Activated CD4-positive, alpha-beta T cell treated with anti-CD3 and anti-CD28 coated beads for 48 hours (primary cell): ENCODE data around the gene ANXA3.
"Not testable (repeated sequence)": the region's sequence is repeated elsewhere in the genome, so short reads cannot be mapped to it uniquely, and the experiment has no call there.

Source experiments
- DNase-seq: peaks from one replicate; pipeline ENCODE4 v3.0.0-alpha.2; 2020

Gene ANXA3, protein sequence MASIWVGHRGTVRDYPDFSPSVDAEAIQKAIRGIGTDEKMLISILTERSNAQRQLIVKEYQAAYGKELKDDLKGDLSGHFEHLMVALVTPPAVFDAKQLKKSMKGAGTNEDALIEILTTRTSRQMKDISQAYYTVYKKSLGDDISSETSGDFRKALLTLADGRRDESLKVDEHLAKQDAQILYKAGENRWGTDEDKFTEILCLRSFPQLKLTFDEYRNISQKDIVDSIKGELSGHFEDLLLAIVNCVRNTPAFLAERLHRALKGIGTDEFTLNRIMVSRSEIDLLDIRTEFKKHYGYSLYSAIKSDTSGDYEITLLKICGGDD

GRCh38 chr4:78551420-78552351 is at the start of gene ANXA3:
ANXA3 (plus strand) TSS chr4:78551770; CDS start chr4:78554474, 2,704 bp downstream.
- peak; percentile 18 for DNase-seq

- DNase-seq = not testable (repeated sequence)
These were observed 45.3 kb upstream of the ANXA3 start for GRCh38 chr4:78506260-78506659.

DNA sequence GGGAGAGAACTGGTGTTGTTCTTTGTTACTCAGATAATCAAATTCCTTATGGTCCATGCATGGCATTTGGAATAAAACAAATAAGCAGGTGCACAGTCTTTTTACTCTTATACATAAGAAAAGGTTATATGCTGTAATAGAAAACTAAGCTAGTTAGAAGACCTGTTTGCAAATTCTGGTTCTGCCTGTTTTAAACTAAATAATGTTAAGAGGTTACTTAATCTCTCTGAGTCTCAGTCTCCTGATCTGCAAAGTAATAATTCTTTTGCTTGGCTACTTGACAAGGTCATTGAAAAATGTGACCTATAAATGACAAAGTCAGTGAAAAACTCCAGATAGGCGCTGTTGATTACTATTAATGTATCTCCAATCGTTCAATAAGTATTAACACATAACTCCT is 42.5 kb upstream of the ANXA3 start:
- DNase-seq = no peak

DNA sequence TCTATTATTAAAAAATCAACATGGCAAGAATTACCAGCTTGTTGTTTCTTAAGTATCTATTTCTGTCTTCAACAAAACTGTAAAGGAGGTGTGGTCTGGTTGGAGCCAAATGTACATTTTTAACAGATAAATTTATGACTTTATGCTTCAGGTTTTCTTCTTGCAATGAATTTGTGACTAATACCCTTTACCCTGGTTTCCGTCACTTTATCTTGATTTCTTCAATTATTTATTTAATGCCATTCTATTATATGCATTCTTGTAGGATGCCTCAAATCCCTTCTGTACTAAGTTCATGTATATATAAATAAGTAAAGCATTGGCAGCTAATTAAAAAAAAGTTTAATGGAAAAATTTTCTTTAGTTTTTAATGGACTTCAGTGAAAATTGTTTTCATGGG is 41.5 kb upstream of the ANXA3 start:
- DNase-seq = no peak

DNA sequence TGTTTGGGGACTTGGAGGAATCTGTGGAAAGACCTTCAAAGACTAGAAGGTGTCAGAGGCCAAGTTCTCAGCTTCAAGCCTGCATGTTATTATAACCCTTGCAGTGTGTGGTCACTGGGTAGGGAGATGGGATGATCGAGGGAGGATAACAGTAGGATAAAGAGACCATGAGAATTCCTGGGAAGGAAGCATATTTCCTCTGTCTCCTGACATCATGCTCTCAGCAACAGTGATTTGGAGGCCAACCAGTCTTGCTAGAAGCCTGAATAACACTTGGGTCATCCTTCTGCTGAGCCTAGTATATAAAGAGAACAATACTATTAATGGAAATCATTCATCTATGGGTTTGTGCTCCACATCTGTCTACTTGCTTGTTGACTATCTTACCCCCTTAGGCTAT is 40.9 kb upstream of the ANXA3 start:
- no peak for DNase-seq

DNA sequence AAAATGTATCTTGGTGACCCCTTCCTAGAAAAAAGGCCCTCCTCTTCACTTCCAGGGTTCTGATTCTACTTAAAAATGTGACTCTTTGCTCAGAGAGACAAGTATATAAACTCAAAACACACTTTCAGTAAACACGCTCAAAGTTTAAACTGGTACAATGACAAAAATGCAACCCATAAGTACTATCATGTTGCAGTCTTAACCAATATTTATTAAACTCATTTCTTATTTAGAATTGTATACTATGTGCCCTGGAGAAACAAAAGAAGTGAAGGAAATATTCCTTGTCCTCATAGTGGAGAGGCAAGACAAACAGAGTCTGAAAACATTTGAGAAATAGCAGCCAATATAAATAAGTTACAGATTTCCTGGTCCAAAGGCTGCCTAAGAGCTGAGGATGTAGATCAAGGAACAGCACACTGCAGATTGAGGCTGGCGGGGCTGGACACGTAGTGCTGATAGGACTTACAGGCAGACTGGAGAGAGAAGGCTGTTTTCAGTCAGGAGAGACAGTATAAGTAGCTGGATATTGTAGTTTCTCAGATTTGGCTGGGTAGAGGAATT is 39.1 kb upstream of the ANXA3 start:
- no peak for DNase-seq

- DNase-seq = no peak
These were observed 38.1 kb upstream of the ANXA3 start for GRCh38 chr4:78513411-78513975.

- no peak for DNase-seq
These were observed 34.4 kb upstream of the ANXA3 start for GRCh38 chr4:78517050-78517652.

GRCh38 chr4:78518561-78518960 is 33.0 kb upstream of the ANXA3 start:
- DNase-seq = no peak

- DNase-seq = no peak
These were observed 31.6 kb upstream of the ANXA3 start for GRCh38 chr4:78519962-78520361.

- no peak for DNase-seq
These were observed 30.8 kb upstream of the ANXA3 start for GRCh38 chr4:78520808-78521226.

DNA sequence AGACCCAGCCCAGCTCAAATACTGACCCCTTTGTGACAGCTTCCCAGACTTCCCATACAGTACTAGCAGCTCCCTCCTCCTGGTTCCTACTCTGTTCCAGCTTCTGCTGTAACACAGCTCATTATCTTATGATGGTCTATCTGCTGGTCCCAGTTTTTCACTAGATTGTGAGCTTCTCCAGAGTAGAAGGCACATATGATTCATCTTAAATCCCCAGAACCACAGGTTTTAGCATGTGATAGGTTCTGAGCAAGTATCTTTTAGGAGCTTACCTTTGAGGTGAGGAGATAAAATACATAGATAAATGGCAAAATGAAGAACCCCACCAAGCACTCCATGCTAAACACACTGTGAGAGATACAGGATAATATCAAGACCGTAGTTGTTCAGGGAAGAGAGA is 27.6 kb upstream of the ANXA3 start:
- DNase-seq = no peak

GRCh38 chr4:78525559-78525958 is 26.0 kb upstream of the ANXA3 start:
- no peak for DNase-seq

DNA sequence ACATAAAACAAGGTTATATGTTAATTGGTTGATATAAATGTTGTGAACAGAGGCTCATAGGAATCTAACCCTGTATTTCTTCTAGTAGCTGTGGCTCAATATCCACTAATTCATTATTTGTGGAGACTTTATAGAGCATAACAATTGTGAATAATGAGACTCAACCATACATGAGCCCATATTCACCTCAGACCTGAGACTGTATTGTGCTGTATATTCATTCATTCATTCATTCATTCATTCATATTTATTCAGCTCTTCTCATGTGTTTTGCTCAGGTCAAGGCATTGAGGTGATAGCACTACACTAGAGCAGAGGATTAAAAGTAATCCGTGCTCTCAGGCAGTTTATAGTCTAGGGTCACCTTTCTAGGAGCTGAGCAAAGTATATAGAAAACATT is 24.5 kb upstream of the ANXA3 start:
- DNase-seq = no peak

DNA sequence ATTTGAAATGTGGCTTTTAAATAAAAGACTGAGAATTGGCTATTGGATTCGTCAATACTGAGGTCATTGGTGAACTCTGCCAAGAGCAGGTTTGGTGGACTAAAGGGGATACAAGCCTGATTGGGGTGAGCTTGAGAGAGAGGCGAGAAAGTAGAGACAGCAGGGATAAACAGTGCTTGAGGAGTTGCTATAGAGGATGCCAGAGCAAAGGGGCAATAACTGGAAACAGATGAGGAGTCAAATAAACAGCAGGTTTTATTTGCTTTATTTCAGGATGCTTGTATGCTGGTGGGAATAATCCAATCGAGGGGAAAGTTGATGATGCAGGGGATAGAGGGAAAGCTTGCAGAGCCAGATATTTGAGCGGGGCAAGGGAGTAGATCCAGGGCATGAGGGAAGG is 24.0 kb upstream of the ANXA3 start:
- no peak for DNase-seq

GRCh38 chr4:78528327-78528726 is 23.2 kb upstream of the ANXA3 start:
- DNase-seq = no peak

GRCh38 chr4:78529569-78530209 is 21.9 kb upstream of the ANXA3 start:
- no peak for DNase-seq

- no peak for DNase-seq
These were observed 19.5 kb upstream of the ANXA3 start for GRCh38 chr4:78532046-78532445.

GRCh38 chr4:78533854-78534253 is 17.7 kb upstream of the ANXA3 start:
- DNase-seq = no peak

DNA sequence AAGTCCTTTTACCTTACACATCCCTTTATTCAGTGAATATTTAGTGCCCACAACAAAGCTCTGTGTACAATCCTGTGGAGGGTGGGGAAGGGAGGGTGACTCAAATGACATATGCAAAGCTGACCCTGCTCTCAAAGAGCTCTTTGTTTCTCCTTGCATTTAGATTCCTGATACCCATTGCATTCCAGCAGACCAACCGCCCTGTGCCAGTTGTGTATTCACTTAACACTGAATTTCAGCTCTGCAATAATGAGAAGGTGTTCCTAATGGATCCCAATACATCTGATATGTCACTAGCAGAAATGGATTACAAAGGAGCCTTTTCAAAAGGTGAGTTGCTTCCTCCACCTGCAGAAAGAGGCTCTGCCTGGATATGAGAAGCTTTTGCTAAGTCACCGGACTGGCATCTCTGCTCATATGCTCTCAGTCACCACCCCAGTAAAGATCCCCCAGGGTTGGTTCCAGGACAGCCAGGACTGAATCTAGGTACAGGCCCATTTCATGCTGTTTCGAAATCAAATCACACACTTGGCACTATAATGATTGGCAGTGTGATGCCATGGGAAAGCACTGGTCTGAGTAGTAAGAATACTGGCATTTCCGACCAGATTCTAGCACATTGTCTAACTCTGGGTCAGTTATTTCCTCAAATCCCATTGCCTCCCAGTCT is 17.1 kb upstream of the ANXA3 start:
- DNase-seq = no peak

DNA sequence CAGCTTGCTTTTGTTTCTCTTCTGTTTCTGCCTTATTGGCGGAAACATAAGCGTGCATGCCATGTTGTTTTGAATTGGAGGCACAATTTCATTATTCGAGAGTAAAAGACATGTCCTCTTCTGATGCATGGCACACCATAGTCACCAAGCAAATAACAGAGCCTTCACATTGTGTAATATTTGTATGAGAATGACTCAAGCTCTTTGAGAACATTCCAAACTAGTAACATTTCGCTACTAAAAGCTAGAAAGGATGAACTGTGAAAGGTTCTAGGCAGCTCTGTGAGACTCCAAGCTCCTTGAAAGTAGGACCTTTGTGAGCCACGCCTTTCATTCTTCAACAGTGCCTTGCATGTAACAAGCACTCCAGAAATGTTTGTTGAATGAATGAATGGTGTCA is 9.2 kb upstream of the ANXA3 start:
- DNase-seq = no peak
